Lung (tissue), 12 donors: ENCODE measurements around the gene NDUFV1. TPM values are rescaled to one million over a fixed set of nuclear protein-coding genes. Genes with fewer than 3 reads are reported as not detected.
"Not testable (repeated sequence)": the region's sequence is repeated elsewhere in the genome, so short reads cannot be mapped to it uniquely, and the experiment has no call there.

Source experiments
- ATAC-seq: fragments of 200-7000 bp; cut with Tn5 transposase; one replicate; pipeline ENCODE4 v1.9.1; 2020; ENCODE audit warnings: moderate number of reproducible peaks; ENCODE audit not compliant: insufficient read depth, low FRiP score
- DNase-seq, 3 donors: peaks; one replicate each; pipeline ENCODE4 v3.0.0-alpha.2; 2013 to 2017
- H3K27ac ChIP-seq, 2 donors: one replicate each; pipeline ENCODE4 v1.5.1; 2013; ENCODE audit warnings: mild to moderate bottlenecking in 2 of 2, moderate library complexity in 2 of 2, control low read depth in 1 of 2, inconsistent platforms in 1 of 2, low read depth in 1 of 2, low read length in 1 of 2
- H3K27me3 ChIP-seq, 3 donors: one replicate each; pipeline ENCODE4 v1.5.1; 2013; ENCODE audit warnings: low read length in 2 of 3; ENCODE audit not compliant: control insufficient read depth in 3 of 3, insufficient read depth in 3 of 3
- H3K36me3 ChIP-seq, 4 donors: one replicate each; pipeline ENCODE4 v1.5.1; 2013; ENCODE audit warnings: low read length in 4 of 4, mild to moderate bottlenecking in 1 of 4, moderate library complexity in 1 of 4; ENCODE audit not compliant: control insufficient read depth in 4 of 4, insufficient read depth in 4 of 4
- H3K4me1 ChIP-seq, 5 donors: one replicate each; pipeline ENCODE4 v1.5.1; 2013; ENCODE audit warnings: low read length in 5 of 5, mild to moderate bottlenecking in 2 of 5, moderate library complexity in 1 of 5; ENCODE audit not compliant: control insufficient read depth in 5 of 5, insufficient read depth in 5 of 5
- H3K4me3 ChIP-seq: one replicate; pipeline ENCODE4 v1.5.1; 2013; ENCODE audit warnings: mild to moderate bottlenecking, control low read depth, moderate library complexity
- H3K9ac ChIP-seq, 2 donors: one replicate each; pipeline ENCODE4 v1.5.1; 2013; ENCODE audit warnings: low read length in 2 of 2, control low read depth in 1 of 2; ENCODE audit not compliant: insufficient read depth in 1 of 2
- H3K9me3 ChIP-seq, 4 donors: one replicate each; pipeline ENCODE4 v1.5.1; 2013; ENCODE audit warnings: low read length in 3 of 4, mild to moderate bottlenecking in 1 of 4, moderate library complexity in 1 of 4; ENCODE audit not compliant: control insufficient read depth in 4 of 4, insufficient read depth in 3 of 4
- WGBS, 2 donors: extraction: QIAGEN DNeasy Blood & Tissue Kit; methylation state at CpG; one replicate each; pipeline ENCODE4 v1.1.7; 2013; 5-methylcytosine and 5-hydroxymethylcytosine counted together
- polyA plus RNA-seq, 2 donors: library from polyadenylated mRNA; stranded (reverse); fragments of 200-250 nt; gene quantifications; one replicate each; pipeline ENCODE4 v1.2.1, GENCODE V29; 2013
- total RNA-seq, 2 donors: library from RNA; depleted of rRNA in 1 of 2; stranded (reverse); fragments of >200 nt in 1 of 2; gene quantifications; one replicate each; pipeline ENCODE4 v1.2.1, GENCODE V29; 2014 to 2021
- TF ChIP-seq, protein P1 (sequence below): IDR thresholded peaks from 2 replicates; pipeline ENCODE4 v1.5.1; 2012; ENCODE audit warnings: mild to moderate bottlenecking; ENCODE audit errors: control extremely low read depth, extremely low read depth
- donor health status: control.
- donor health status: control.
- donor health status: Bipolar disorder and iron deficiency.
- donor health status: healthy.
- donor health status: DM: yes; HTN: yes; CAD: no.

The NDUFV1 gene
- total and polyA plus RNA-seq, 4 donors = 113 to 191 (median 140) TPM

DNA sequence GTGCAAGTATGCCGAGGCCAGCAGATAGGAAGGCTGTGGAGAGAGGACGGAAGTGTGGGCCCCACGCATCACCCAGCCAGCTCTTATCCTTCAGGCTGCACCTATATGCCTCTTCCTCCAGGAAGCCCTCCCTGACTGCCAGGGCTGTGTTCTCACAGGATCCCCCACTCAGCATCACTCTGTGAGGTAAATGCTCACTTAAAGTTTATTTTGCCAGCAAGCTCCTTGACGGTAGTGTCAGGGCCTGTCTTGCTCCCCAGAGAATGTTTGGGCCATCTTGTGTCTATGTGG, 28.4 kb downstream of the NDUFV1 start:
- ATAC-seq (no peak), DNase-seq (no peak)
- H3K4me3 ChIP-seq = no peak overlapping the region
- H3K9ac ChIP-seq = no peak overlapping the region
- peaks cover 0 to 8% (median 4%) of the 10 kb centered on the region in 5 donors for H3K4me1 ChIP-seq
- no peaks in the 10 kb centered on the region for H3K27me3 ChIP-seq
- H3K27ac ChIP-seq = no peak overlapping the region
- 89 to 98% methylated on average over 4 of the region's 4 CpGs for WGBS, 2 donors
- no peaks in the 10 kb centered on the region for H3K9me3 ChIP-seq
- no peaks in the 10 kb centered on the region for H3K36me3 ChIP-seq
- TF ChIP-seq, protein P1, sequence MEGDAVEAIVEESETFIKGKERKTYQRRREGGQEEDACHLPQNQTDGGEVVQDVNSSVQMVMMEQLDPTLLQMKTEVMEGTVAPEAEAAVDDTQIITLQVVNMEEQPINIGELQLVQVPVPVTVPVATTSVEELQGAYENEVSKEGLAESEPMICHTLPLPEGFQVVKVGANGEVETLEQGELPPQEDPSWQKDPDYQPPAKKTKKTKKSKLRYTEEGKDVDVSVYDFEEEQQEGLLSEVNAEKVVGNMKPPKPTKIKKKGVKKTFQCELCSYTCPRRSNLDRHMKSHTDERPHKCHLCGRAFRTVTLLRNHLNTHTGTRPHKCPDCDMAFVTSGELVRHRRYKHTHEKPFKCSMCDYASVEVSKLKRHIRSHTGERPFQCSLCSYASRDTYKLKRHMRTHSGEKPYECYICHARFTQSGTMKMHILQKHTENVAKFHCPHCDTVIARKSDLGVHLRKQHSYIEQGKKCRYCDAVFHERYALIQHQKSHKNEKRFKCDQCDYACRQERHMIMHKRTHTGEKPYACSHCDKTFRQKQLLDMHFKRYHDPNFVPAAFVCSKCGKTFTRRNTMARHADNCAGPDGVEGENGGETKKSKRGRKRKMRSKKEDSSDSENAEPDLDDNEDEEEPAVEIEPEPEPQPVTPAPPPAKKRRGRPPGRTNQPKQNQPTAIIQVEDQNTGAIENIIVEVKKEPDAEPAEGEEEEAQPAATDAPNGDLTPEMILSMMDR = no peak

DNA sequence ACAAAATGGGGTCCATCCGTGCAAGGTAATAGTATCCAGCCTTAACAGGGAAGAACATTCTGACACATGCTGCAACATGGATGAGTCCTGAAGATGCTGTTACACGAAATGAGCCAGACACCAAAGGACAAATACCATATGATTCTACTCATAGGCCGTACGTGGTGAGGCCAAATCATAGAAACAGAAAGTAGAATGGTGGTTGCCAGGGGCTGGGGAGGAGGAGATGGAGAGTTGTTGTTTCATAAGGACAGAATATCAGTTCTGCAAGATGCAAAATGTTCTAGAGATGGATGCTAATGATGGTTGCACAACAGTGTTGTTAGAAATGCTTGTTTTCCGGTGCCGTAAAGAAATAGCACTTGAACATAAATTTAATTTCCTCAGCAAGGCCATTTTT, 30.2 kb downstream of the NDUFV1 start:
- DNase-seq (no peak), ATAC-seq (no peak)
- Histone ChIP-seq H3K27ac (no peak overlapping the region), H3K27me3 (no peaks in the 10 kb centered on the region), H3K36me3 (no peaks in the 10 kb centered on the region), H3K4me1 (no peaks in the 10 kb centered on the region), H3K4me3 (no peak overlapping the region), H3K9ac (no peak overlapping the region), H3K9me3 (no peaks in the 10 kb centered on the region)
- TF ChIP-seq, protein P1 = no peak
- 67 to 78% methylated on average over 6 of the region's 6 CpGs for WGBS, 2 donors

DNA sequence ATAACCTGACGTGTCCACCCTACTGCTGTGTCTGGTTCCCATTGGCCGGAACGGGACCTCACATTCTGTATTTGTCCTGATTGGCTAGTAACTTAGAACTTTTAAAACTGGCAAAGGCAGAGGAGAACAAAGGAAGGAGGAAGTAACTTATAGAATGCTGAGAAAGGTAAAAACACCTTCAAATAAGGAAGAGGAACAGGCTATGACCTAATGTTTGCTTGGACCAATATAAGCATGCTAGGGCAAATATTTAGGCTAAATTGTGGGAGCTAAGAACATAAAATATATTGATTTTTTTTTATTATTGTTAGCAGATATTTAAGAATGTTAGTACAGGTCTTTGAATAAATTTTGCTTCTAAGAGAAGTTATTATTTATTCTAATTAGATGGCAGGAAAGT, 30.7 kb downstream of the NDUFV1 start:
- H3K27ac ChIP-seq, DNase-seq: not testable (repeated sequence)
- 81 to 97% methylated on average over 3 of the region's 3 CpGs for WGBS, 2 donors

DNA sequence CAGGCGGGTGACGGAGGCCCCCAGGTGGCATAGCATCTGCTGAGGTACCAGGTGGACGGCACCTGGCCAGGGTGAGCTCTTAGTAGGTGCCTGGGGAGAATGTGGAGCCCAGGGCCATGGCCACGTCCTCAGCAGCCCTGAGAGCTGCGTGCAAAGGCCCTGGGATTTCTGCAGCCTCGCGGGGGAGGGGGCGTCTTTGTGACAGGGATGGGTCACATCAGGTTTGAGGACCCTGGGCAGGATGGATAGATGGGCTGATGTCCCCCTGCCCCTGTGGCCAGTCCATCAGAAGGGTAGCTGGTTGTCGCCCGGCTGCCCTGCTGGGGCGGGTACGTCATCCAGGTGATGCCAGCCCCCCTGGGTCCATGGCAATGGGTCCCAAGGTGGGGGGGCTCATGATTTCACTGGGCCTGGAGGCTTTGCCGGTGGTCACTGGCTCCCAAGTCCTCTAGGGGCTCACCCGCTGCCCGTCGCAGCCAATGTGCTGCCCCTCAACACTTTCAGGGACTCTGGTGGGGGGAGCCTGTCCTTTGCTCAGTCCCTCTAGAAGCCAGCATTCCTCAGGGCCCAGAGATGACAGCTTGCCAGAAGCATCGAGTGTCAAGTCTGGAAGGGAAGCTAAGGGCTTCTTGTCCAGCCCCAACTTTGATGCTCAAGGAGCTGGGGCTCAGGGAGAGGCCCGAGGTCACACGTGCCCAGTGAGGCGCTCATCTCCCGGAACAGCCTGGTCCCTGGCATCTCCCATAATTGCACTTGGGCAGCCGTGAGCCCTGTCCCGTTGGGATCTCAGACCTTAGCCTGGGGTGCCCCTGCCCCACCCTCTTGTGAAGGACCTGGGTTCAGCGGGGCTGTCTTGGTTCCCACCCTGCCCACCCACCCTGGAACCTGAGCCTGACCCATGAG, 32.0 kb downstream of the NDUFV1 start:
- DNase-seq (no peak), ATAC-seq (no peak)
- Histone ChIP-seq H3K36me3 (no peaks in the 10 kb centered on the region), H3K9me3 (no peaks in the 10 kb centered on the region), H3K4me1 (no peaks in the 10 kb centered on the region), H3K9ac (no peak overlapping the region), H3K4me3 (no peak overlapping the region), H3K27me3 (no peaks in the 10 kb centered on the region), H3K27ac (no peak overlapping the region)
- 87 to 94% methylated on average over 23 to 24 of the region's 24 CpGs for WGBS, 2 donors
- TF ChIP-seq, protein P1 = no peak

More for the DNA sequence above, 30.7 kb downstream of the NDUFV1 start:
- not testable (repeated sequence) for ATAC-seq, H3K27me3 ChIP-seq, H3K9ac ChIP-seq, H3K4me3 ChIP-seq, H3K4me1 ChIP-seq, H3K9me3 ChIP-seq, H3K36me3 ChIP-seq
